Measurements from ENCODE around the gene INPP5D. TPM values are rescaled to one million over a fixed set of nuclear protein-coding genes. Genes with fewer than 3 reads are reported as not detected.

Gene INPP5D
- total and polyA plus RNA-seq, 4 donors = 7.6 to 26.1 (median 25.3) TPM

DNA sequence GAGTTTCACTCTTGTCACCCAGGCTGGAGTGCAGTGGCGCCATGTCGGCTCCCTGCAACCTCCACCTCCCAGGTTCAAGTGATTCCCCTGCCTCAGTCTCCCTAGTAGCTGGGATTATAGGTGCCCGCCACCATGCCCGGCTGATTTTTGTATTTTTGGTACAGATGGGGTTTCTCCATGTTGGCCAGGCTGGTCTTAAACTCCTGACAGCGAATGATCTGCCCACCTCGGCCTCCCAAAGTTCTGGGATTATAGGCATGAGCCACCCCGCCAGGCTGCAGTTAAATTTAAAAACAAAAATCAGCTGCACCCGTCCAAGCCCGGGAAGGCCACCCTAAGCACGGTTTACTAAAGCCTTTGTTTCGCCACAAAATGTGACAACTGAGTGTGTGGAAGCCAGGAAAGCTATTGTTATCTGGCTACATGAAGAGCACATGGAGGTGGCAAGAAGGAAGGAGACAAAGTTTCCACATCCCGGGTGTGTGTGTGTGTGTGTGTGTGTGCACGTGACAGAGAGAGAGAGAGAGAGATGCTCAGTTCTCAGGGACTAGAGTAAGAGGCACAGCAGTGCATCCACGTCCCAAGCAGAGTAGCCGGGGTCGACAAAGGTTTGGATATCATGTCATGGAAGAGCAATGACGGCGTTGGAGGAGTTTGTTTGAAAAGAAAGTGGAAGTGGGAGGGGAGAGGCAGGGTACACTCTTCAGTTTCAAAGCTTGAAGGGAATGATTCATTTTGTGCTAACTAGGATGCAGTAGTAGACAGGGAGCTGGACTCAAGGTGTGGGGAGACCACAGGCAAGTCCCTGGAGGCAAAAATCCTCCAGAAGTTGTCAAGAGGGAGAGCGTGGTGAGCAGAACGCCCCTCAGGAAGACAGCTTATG, 20.1 kb downstream of the INPP5D start:
- WGBS, 2 donors = 57 to 69% methylated on average over 20 of the region's 20 CpGs
- Histone ChIP-seq H3K27ac (ENCODE audit: low read depth in 1 of 2, low read length in 1 of 2) (peak overlapping the region in 1 of 2 donors; percentile 5), H3K4me3 (no peak overlapping the region), H3K36me3 (ENCODE audit: control insufficient read depth in 4 of 4, insufficient read depth in 4 of 4, low read length in 4 of 4) (no peaks in the 10 kb centered on the region), H3K9ac (ENCODE audit: insufficient read depth in 1 of 2, low read length in 2 of 2) (no peak overlapping the region), H3K27me3 (ENCODE audit: control insufficient read depth in 3 of 3, insufficient read depth in 3 of 3, low read length in 2 of 3) (peaks cover 0 to 3% (median 2%) of the 10 kb centered on the region in 3 donors), H3K4me1 (ENCODE audit: control insufficient read depth in 5 of 5, insufficient read depth in 5 of 5, low read length in 5 of 5) (peaks cover 0 to 17% (median 0%) of the 10 kb centered on the region in 5 donors), H3K9me3 (ENCODE audit: control insufficient read depth in 4 of 4, insufficient read depth in 3 of 4, low read length in 3 of 4) (no peaks in the 10 kb centered on the region)
- no peak for ATAC-seq (ENCODE audit: insufficient read depth, low FRiP score)
- DNase-seq = no peak
- no peak for TF ChIP-seq CTCF (IDR thresholded peaks at IDR 0.05; ENCODE audit: control extremely low read depth, extremely low read depth)

DNA sequence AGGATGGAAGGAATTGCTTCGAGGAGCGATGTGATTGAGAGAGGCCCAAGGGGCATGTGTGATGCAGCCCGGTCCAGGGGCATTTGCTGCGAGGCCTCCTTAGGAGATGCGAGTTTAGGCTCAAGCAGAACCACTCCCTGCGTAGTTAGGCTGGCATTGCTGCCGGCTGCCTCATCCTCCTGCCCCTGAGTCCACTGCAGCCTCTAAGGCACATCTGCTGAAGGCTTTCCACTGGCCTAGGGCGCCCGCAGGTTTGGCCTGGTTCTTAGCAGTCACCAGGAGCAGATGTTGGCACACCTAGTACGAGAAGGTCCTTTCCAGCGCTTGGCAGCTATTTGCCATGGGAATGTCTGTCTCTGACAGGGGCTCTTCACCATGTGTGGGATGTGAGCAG, 20.7 kb downstream of the INPP5D start:
- TF ChIP-seq CTCF (IDR thresholded peaks at IDR 0.05; ENCODE audit: control extremely low read depth, extremely low read depth) = no peak
- Histone ChIP-seq H3K36me3 (ENCODE audit: control insufficient read depth in 4 of 4, insufficient read depth in 4 of 4, low read length in 4 of 4) (no peaks in the 10 kb centered on the region), H3K4me3 (no peak overlapping the region), H3K4me1 (ENCODE audit: control insufficient read depth in 5 of 5, insufficient read depth in 5 of 5, low read length in 5 of 5) (peaks cover 0 to 15% (median 0%) of the 10 kb centered on the region in 5 donors), H3K27me3 (ENCODE audit: control insufficient read depth in 3 of 3, insufficient read depth in 3 of 3, low read length in 2 of 3) (no peaks in the 10 kb centered on the region), H3K27ac (ENCODE audit: low read depth in 1 of 2, low read length in 1 of 2) (peak overlapping the region in 1 of 2 donors; percentile 0), H3K9ac (ENCODE audit: insufficient read depth in 1 of 2, low read length in 2 of 2) (no peak overlapping the region), H3K9me3 (ENCODE audit: control insufficient read depth in 4 of 4, insufficient read depth in 3 of 4, low read length in 3 of 4) (no peaks in the 10 kb centered on the region)
- DNase-seq (no peak), ATAC-seq (ENCODE audit: insufficient read depth, low FRiP score) (no peak)
- WGBS, 2 donors = 78 to 89% methylated on average over 11 of the region's 11 CpGs

- DNase-seq (no peak), ATAC-seq (ENCODE audit: insufficient read depth, low FRiP score) (no peak)
- H3K9ac ChIP-seq (ENCODE audit: insufficient read depth in 1 of 2, low read length in 2 of 2) = no peak overlapping the region
Measured at GRCh38 chr2:233081232-233081730, 21.1 kb downstream of the INPP5D start.

More at GRCh38 chr2:233081232-233081730, 21.1 kb downstream of the INPP5D start:
- TF ChIP-seq CTCF (IDR thresholded peaks at IDR 0.05; ENCODE audit: control extremely low read depth, extremely low read depth) = no peak
- 27 to 59% methylated on average over 9 of the region's 9 CpGs for WGBS, 2 donors
- no peaks in the 10 kb centered on the region for H3K27me3 ChIP-seq (ENCODE audit: control insufficient read depth in 3 of 3, insufficient read depth in 3 of 3, low read length in 2 of 3)
- no peak overlapping the region for H3K4me3 ChIP-seq
- H3K4me1 ChIP-seq (ENCODE audit: control insufficient read depth in 5 of 5, insufficient read depth in 5 of 5, low read length in 5 of 5) = peaks cover 0 to 12% (median 0%) of the 10 kb centered on the region in 5 donors
- H3K27ac ChIP-seq (ENCODE audit: low read depth in 1 of 2, low read length in 1 of 2) = peak overlapping the region in 1 of 2 donors; percentile 9
- H3K9me3 ChIP-seq (ENCODE audit: control insufficient read depth in 4 of 4, insufficient read depth in 3 of 4, low read length in 3 of 4) = no peaks in the 10 kb centered on the region
- H3K36me3 ChIP-seq (ENCODE audit: control insufficient read depth in 4 of 4, insufficient read depth in 4 of 4, low read length in 4 of 4) = no peaks in the 10 kb centered on the region

Measured in lung (tissue), 12 donors.